ENCODE results near the gene AGPAT3. TPM values are rescaled to one million over a fixed set of nuclear protein-coding genes. Genes with fewer than 3 reads are reported as not detected.

Gene AGPAT3
- total RNA-seq, 1 donor from 2014 or later: 7.8 TPM

DNA sequence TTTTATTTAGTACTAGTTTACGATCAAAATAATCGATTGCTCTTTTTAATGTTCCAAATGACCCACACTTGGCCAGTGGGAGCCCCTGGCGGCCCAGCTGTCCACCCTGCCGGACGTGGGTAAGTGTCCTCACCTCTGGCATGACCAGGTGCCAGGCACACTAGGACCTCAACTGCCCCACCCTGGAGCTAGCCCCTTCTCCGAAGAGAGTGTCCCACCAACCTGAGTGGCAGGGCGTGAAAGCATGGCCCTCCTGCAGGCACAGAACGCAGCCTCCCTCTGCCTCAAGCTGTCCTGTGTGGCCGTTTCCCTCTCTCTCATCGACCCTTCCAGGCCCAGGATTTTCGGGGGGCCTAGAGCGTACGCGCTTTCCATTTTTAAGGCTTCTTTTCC is 32.9 kb upstream of the AGPAT3 start:
- H3F3A ChIP-seq (ENCODE audit: low read depth): no peaks in the 10 kb centered on the region
- no peaks in the 10 kb centered on the region for H3K36me3 ChIP-seq
- no peak overlapping the region for H3K27ac ChIP-seq
- H3K4me2 ChIP-seq: no peak overlapping the region
- peaks cover 7% of the 10 kb centered on the region for H3K27me3 Mint-ChIP-seq (ENCODE audit: insufficient read depth, low read depth)
- no peak overlapping the region for H3K4me3 ChIP-seq
- no peak for DNase-seq (ENCODE audit: low spot score)
- no peaks in the 10 kb centered on the region for H3K9me3 ChIP-seq (ENCODE audit: low read depth)
- no peaks in the 10 kb centered on the region for H3K4me1 ChIP-seq
- no peaks in the 10 kb centered on the region for H3K4me1 Mint-ChIP-seq
- H4K20me1 ChIP-seq (ENCODE audit: low read depth): no peaks in the 10 kb centered on the region
- H3K4me3 Mint-ChIP-seq: no peak overlapping the region
- no peak for TF ChIP-seq EZH2 (IDR thresholded peaks at IDR 0.05)
- no peak for TF ChIP-seq EZH2phosphoT487 (IDR thresholded peaks at IDR 0.05)
- TF ChIP-seq, protein P1, sequence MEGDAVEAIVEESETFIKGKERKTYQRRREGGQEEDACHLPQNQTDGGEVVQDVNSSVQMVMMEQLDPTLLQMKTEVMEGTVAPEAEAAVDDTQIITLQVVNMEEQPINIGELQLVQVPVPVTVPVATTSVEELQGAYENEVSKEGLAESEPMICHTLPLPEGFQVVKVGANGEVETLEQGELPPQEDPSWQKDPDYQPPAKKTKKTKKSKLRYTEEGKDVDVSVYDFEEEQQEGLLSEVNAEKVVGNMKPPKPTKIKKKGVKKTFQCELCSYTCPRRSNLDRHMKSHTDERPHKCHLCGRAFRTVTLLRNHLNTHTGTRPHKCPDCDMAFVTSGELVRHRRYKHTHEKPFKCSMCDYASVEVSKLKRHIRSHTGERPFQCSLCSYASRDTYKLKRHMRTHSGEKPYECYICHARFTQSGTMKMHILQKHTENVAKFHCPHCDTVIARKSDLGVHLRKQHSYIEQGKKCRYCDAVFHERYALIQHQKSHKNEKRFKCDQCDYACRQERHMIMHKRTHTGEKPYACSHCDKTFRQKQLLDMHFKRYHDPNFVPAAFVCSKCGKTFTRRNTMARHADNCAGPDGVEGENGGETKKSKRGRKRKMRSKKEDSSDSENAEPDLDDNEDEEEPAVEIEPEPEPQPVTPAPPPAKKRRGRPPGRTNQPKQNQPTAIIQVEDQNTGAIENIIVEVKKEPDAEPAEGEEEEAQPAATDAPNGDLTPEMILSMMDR (IDR thresholded peaks at IDR 0.05): no peak
- H3K9ac ChIP-seq: no peak overlapping the region
- H3K79me2 ChIP-seq (ENCODE audit: low read depth): no peaks in the 10 kb centered on the region
- peak overlapping the region; percentile 46 for H3K27ac Mint-ChIP-seq
- H3K9me3 Mint-ChIP-seq: peaks cover 9% of the 10 kb centered on the region
- no peak overlapping the region for H2AFZ ChIP-seq (replicated peaks)
- H3K27me3 ChIP-seq: no peaks in the 10 kb centered on the region
- H3K36me3 Mint-ChIP-seq: no peaks in the 10 kb centered on the region

GRCh38 chr21:43832648-43833047 is 32.4 kb upstream of the AGPAT3 start:
- Histone ChIP-seq H3F3A (ENCODE audit: low read depth) (no peaks in the 10 kb centered on the region), H3K4me1 (no peaks in the 10 kb centered on the region), H3K9me3 (ENCODE audit: low read depth) (no peaks in the 10 kb centered on the region), H3K79me2 (ENCODE audit: low read depth) (no peaks in the 10 kb centered on the region), H2AFZ (replicated peaks) (no peak overlapping the region), H3K27ac (no peak overlapping the region), H3K4me3 (no peak overlapping the region), H4K20me1 (ENCODE audit: low read depth) (no peaks in the 10 kb centered on the region), H3K36me3 (no peaks in the 10 kb centered on the region), H3K27me3 (no peaks in the 10 kb centered on the region), H3K9ac (no peak overlapping the region), H3K4me2 (no peak overlapping the region)
- no peak for DNase-seq (ENCODE audit: low spot score)
- Mint-ChIP-seq H3K36me3 (no peaks in the 10 kb centered on the region), H3K4me1 (no peaks in the 10 kb centered on the region), H3K4me3 (no peak overlapping the region), H3K27me3 (ENCODE audit: insufficient read depth, low read depth) (peaks cover 7% of the 10 kb centered on the region), H3K9me3 (peaks cover 9% of the 10 kb centered on the region), H3K27ac (peak overlapping the region; percentile 46)
- TF ChIP-seq, protein P1 (IDR thresholded peaks at IDR 0.05): no peak
- TF ChIP-seq EZH2 (IDR thresholded peaks at IDR 0.05) (no peak), EZH2phosphoT487 (IDR thresholded peaks at IDR 0.05) (no peak)

DNA sequence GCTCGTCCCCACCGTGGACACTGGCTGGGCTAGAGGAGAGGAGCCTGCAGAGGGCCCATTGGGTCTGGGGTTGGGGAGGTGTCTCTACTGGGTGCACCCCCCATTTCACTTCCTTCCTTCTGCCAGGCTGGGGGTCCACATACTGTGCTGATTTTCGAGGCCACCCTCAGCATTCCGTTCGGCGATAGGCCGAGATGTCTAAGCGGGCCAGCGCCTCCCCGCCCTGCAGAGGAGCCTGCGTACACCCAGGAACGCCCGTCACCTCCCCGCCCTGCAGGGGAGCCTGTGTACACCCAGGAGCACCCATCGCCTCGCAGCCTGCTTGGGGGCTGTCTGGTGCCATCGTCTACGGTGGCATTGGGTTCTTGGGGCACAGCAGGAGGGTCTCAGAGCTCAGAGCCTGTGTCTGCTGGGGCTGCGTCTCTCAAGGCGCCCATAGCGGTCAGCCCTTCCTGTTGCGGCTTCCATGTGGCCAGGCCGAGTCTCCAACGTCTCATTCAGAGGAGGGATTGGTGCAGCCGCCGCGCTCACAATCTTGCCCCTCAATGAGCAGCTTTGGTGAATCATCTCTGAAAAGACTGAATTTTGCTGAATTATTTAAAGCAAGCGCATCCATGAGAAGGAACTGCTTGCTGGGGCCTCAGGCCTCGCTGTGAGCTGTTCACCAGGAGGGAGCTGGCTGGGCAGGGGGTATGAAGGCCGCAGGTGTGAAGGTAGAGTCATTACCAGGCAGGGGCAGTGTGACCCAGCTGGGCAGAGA is 30.7 kb upstream of the AGPAT3 start:
- Histone ChIP-seq H3K4me1 (no peaks in the 10 kb centered on the region), H4K20me1 (ENCODE audit: low read depth) (no peaks in the 10 kb centered on the region), H3K9ac (no peak overlapping the region), H3F3A (ENCODE audit: low read depth) (no peaks in the 10 kb centered on the region), H3K9me3 (ENCODE audit: low read depth) (no peaks in the 10 kb centered on the region), H3K4me3 (no peak overlapping the region), H2AFZ (replicated peaks) (no peak overlapping the region), H3K4me2 (no peak overlapping the region), H3K36me3 (no peaks in the 10 kb centered on the region), H3K27ac (no peak overlapping the region), H3K79me2 (ENCODE audit: low read depth) (no peaks in the 10 kb centered on the region), H3K27me3 (no peaks in the 10 kb centered on the region)
- Mint-ChIP-seq H3K9me3 (peaks cover 6% of the 10 kb centered on the region), H3K27me3 (ENCODE audit: insufficient read depth, low read depth) (peaks cover 7% of the 10 kb centered on the region), H3K27ac (no peak overlapping the region), H3K4me1 (no peaks in the 10 kb centered on the region), H3K4me3 (no peak overlapping the region), H3K36me3 (no peaks in the 10 kb centered on the region)
- DNase-seq (ENCODE audit: low spot score): no peak
- TF ChIP-seq EZH2 (IDR thresholded peaks at IDR 0.05): no peak
- TF ChIP-seq, protein P1 (IDR thresholded peaks at IDR 0.05): no peak
- no peak for TF ChIP-seq EZH2phosphoT487 (IDR thresholded peaks at IDR 0.05)
